HG03521 (cell line): ENCODE data around the gene TFAM.
A peak's percentile ranks its signal among the peaks of the same experiment; 100 is the strongest.
"Not testable (repeated sequence)": the region's sequence is repeated elsewhere in the genome, so short reads cannot be mapped to it uniquely, and the experiment has no call there.

ENCODE experiments used
- ATAC-seq: cut with Tn5 transposase; IDR thresholded peaks from one replicate; pipeline ENCODE4 v1.9.1; 2021; ENCODE audit warnings: mild to moderate bottlenecking, moderate library complexity; ENCODE audit not compliant: unreplicated experiment

The TFAM gene

GRCh38 chr10:58372607-58373441, 12.4 kb upstream of the TFAM start:
- ATAC-seq: no peak

GRCh38 chr10:58373442-58373827, 11.8 kb upstream of the TFAM start:
- ATAC-seq: no peak

- ATAC-seq: no peak
Observed at GRCh38 chr10:58382489-58382995, 2.7 kb upstream of the TFAM start.

- peak; percentile 57 for ATAC-seq
Observed at GRCh38 chr10:58384095-58384494, 1.1 kb upstream of the TFAM start.

- peak; percentile 0 for ATAC-seq
Observed at GRCh38 chr10:58384544-58384998, 639 bp upstream of the TFAM start.

GRCh38 chr10:58385784-58386112, 538 bp downstream of the TFAM start:
- peak; percentile 3 for ATAC-seq

GRCh38 chr10:58389024-58389423, 3.8 kb downstream of the TFAM start:
- ATAC-seq: no peak

GRCh38 chr10:58393317-58393716, 8.1 kb downstream of the TFAM start:
- ATAC-seq: no peak

- no peak for ATAC-seq
Observed at GRCh38 chr10:58394471-58394870, 9.3 kb downstream of the TFAM start.

- no peak for ATAC-seq
Observed at GRCh38 chr10:58396057-58396456, 10.8 kb downstream of the TFAM start.

- ATAC-seq: no peak
Observed at GRCh38 chr10:58397830-58398229, 12.6 kb downstream of the TFAM start.

- no peak for ATAC-seq
Observed at GRCh38 chr10:58399410-58399809, 14.2 kb downstream of the TFAM start.

- ATAC-seq: no peak
Observed at GRCh38 chr10:58400609-58401008, 15.4 kb downstream of the TFAM start.

- ATAC-seq: no peak
Observed at GRCh38 chr10:58404001-58404400, 18.8 kb downstream of the TFAM start.

- no peak for ATAC-seq
Observed at GRCh38 chr10:58409956-58410610, 24.9 kb downstream of the TFAM start.

GRCh38 chr10:58412502-58412961, 27.3 kb downstream of the TFAM start:
- ATAC-seq: no peak

GRCh38 chr10:58414270-58415041, 29.2 kb downstream of the TFAM start:
- ATAC-seq: no peak

- no peak for ATAC-seq
Observed at GRCh38 chr10:58415757-58416156, 30.5 kb downstream of the TFAM start.

GRCh38 chr10:58417902-58418301, 32.7 kb downstream of the TFAM start:
- ATAC-seq: not testable (repeated sequence)

- ATAC-seq: no peak
Observed at GRCh38 chr10:58424176-58424575, 39.0 kb downstream of the TFAM start.

- not testable (repeated sequence) for ATAC-seq
Observed at GRCh38 chr10:58428436-58428835, 43.2 kb downstream of the TFAM start.
